Erythroblast (primary cell): ENCODE data around the gene MYEOV.

ENCODE experiments used
- DNase-seq, 2 experiments: peaks; one replicate each; lab custom pipeline; 2025; lab: John Stamatoyannopoulos, UW
- GATA1 ChIP-seq: IDR thresholded peaks from 2 replicates; pipeline ENCODE4 v1.6.1; 2011; ENCODE audit warnings: low read depth, mild to moderate bottlenecking, control low read depth, low read length, moderate library complexity
- POLR2A ChIP-seq: IDR thresholded peaks from 2 replicates; pipeline ENCODE4 v1.6.1; 2011; ENCODE audit warnings: mild to moderate bottlenecking, low read length

Gene MYEOV

GRCh38 chr11:69296890-69297786, 3.2 kb downstream of the MYEOV start:
- TF ChIP-seq GATA1 (no peak), POLR2A (peak; percentile 17)
- DNase-seq, result peak; percentile 76 to 81

DNA sequence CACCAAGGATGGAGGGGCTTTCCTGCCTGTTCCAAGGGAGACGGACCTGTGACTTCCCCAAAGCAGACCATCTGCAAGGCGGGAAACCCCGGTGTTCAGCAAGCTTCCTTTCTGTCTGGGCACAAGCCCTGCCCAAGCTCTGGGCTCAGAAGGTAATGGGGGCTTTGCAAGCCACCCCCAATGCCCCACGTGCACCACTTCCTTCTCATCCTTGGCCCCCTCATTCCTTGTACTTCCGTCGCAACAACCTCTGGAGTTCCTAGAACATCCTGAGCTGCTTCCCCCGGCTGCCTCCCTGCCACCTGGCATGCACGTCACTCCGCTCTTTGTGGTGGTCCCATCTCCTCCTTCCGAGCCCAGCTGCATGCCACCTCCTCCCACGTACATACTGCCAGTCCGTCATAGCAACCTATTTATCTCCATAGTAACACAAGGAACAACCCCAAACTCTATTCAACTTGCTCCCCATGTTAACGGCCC, 3.9 kb downstream of the MYEOV start:
- peak; percentile 19 to 29 for DNase-seq

DNA sequence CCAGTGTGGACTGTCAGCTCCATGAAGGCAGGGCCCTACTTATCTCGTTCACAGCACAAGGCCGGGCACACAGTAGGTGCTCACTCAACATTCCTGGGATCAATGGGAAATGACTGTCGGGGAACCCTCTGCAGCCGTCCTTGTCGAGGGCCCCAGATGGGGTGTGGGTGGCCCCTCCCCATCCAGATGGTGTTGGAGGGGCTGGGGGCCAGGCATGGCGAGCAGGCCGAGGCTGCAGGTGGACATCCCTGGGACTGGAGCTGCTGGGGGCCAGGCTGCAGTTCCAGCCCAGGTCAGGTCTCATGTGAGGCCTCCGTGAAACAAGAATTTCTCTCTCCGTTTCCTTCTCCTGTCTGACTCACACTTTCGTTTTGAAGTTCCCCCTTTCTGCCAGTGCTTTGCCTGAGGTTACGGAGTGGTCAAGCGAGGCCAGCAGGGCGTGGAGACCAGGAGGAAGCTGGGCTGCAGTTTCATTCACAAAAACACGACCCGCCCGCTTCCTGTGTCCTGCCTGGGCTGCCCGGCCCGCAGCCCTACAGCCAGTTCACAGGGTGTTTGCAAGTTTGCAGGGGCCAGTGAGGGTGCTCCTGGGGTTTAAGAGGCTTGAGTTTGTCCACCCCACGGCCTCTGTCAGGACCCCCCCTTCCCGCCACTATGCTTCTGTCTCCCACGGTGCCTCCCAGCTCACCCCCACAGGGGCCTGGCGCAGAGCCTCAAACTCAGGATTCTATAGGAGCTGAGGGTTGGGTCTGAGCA, 4.5 kb downstream of the MYEOV start:
- DNase-seq, result peak; percentile 16 to 23
- no peak for TF ChIP-seq POLR2A
- no peak for TF ChIP-seq GATA1

More for the DNA sequence above, 3.9 kb downstream of the MYEOV start:
- TF ChIP-seq GATA1, result no peak
- TF ChIP-seq POLR2A, result no peak

DNA sequence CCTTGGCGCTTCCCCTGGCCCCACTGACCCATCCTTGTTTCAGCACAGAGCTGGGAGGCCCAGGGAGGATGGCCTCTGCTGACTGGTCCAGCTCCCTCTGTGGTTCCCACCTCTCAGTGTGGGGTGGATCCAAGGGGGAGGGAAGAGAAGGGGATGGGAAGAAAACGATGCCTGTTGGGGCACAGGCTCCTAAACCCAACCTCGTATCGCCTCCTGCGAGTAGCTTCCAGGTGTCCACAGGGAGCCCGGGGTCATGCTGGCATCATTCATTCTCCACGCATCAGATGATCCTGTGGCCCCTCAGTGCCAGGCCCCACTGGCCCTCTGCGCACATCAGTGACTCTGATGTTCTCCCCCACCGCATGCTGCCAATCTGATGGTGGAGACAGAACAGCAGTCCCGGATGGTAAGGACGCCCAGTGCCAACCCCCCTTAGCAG, 5.1 kb downstream of the MYEOV start:
- DNase-seq, result no peak
- no peak for TF ChIP-seq POLR2A
- TF ChIP-seq GATA1, result no peak

DNA sequence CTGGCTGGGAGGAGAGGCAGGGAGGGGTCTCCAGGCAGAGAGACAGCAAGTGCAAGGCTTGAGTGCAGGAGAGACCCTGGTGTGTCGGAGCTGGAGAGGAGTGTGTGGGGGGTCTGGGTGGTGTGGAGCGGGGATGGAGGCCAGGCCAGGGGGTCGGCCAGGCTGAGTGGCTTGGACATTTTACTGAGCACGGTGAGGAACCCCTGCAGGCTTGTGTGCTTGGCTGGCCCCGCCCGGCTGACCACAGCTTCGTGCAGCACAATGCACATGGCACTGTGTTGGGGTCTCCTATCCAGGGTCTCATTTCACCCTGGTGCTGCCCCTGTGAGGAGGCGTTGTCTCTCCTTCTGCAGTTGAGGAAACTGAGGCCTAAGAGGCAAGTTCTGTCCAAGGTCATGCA, 5.6 kb downstream of the MYEOV start:
- no peak for TF ChIP-seq GATA1
- TF ChIP-seq POLR2A, result no peak
- DNase-seq, result no peak

DNA sequence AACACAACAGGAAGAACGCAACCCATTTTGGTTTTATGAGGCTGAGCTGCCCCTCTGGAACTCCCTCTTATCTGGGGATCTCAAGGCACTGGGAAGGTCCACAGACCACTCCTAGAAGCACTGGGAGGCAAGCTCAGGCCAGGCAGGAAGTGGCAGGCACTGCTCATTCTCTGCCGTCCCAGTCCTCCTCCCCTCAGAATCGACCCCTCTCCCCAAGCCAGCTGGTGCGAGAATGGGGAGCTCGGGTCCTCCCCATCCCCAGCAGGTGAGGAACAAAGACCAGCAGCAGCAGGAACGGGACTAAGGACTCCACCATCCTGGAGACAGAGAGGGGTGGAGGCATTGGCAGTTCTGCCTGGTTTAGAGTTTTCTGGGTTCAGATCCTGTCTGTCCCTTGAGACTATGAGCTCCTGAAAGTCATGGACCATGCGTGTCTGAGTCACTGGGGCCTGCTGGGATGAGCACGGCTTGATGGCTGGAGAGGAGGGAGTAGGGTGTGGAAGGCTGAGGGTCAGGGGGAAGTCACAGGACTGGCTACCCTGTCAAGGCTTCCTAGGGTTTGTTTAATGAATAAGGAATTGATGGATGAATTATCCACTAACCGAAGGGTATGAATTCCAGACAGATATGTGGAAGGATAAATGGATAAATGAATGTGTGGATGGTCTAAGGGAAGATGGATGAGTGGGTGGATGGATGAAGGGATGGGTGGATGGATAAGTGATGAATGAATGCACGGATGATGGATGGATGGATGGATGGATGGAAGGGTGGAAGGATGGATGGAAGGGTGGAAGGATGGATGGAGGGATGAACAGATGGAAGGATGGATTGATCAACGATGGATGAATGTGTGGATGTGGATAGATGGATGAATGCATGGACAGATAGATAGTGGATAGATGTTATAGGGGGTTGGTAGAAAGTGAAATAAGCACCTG, 6.4 kb downstream of the MYEOV start:
- DNase-seq, result no peak
- TF ChIP-seq GATA1, result no peak
- no peak for TF ChIP-seq POLR2A

GRCh38 chr11:69301081-69301454, 7.1 kb downstream of the MYEOV start:
- TF ChIP-seq POLR2A, result no peak
- no peak for TF ChIP-seq GATA1
- DNase-seq, result no peak

DNA sequence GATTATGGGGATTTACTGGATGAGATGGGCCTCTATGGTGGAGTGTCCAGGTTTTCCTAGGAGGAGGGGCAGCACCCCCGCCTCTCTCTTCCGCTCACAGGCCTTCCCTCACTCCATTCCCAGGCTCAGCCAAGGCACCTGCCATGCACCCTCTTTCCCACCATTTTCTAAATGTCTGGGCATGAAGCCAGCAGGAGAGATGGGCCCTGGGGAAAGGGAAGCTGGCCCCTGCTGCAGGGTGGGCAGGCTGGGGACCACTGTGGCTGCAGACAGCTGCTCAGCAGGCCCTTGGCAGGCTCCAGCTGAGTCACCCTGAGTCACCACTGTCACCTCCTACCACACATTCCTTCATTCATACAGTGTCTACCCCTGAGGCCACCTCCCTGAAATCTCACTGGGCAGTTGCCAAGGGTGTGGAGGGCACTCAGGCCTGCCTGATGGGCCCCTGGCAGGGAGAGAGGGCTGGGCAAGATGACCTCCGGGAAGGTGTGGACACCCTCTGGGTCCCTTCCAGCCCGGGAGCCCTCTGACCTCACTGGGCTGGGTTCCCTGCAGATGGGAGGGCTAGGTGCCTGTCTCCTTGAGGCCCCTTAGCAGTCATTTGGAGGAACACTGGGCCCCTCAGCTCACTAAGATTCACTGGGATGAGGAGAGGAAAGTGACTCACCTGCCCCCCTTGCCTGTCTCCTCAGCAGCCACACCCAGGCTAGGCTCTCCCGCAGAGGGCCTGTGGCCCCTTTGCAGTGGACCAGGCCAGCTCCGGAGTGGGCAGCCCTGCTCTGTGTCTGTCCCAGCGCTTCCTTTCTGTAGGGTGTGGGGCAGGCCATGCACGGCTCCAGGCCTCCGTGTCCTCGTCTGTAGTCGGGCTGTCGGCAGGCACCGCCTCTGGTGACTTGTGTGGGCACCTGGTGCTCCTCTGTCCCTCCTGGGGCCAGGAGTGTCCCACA, 7.8 kb downstream of the MYEOV start:
- peak; percentile 19 to 64 for DNase-seq
- no peak for TF ChIP-seq POLR2A
- no peak for TF ChIP-seq GATA1

GRCh38 chr11:69302447-69303020, 8.6 kb downstream of the MYEOV start:
- no peak for DNase-seq
- TF ChIP-seq POLR2A (no peak), GATA1 (no peak)

GRCh38 chr11:69303427-69303826, 9.5 kb downstream of the MYEOV start:
- TF ChIP-seq POLR2A (no peak), GATA1 (no peak)
- no peak for DNase-seq

GRCh38 chr11:69304258-69304657, 10.3 kb downstream of the MYEOV start:
- no peak for DNase-seq
- no peak for TF ChIP-seq POLR2A
- TF ChIP-seq GATA1, result no peak

GRCh38 chr11:69304686-69305085, 10.7 kb downstream of the MYEOV start:
- no peak for DNase-seq
- no peak for TF ChIP-seq POLR2A
- no peak for TF ChIP-seq GATA1
